GM12801 (cell line): ENCODE results near the gene TPST2.

Source experiments
- CTCF ChIP-seq: IDR thresholded peaks from one replicate; pipeline ENCODE4 v1.5.1; 2011; ENCODE audit warnings: control low read depth; ENCODE audit not compliant: insufficient read length; ENCODE audit errors: extremely low read depth

TPST2 gene

DNA sequence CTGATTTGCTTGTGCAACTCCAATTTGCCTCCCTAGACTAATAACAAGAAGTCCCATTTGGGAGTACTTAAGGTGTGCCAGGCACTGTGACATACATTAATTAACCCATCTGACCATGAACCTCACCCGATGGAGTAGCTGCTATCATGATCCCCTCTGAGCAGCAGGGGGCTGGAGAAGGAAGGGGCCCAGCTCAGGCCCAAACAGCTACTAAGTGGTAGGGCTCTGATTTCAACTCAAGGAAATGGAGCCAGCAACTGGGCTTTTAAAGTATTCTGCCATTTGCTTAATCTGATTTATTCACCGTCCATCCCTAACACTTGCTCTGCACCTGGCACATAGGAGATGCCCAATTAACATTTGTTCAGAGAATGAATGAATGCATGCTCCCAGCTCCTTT, 26.7 kb upstream of the TPST2 start:
- TF ChIP-seq CTCF, result no peak

GRCh38 chr22:26615830-26616435, 26.0 kb upstream of the TPST2 start:
- no peak for TF ChIP-seq CTCF

GRCh38 chr22:26615149-26615548, 25.2 kb upstream of the TPST2 start:
- TF ChIP-seq CTCF, result no peak

DNA sequence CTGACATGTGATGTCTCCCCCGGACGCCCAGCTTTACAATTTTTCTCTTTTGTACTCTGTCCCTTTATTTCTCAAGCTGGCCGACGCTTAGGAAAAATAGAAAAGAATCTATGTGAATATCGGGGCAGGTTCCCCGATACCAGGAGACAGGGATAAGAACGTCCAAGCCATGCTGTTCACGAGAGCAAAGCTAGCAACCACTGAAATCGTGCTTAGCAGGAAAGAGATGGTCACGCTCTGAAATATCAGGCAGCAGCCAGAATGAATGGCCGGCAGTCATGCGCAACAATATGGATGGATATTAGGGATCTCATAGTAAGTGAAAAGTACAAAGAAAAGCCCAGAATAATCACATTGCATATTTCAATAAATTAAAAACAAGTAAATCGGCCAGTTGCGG, 24.4 kb upstream of the TPST2 start:
- TF ChIP-seq CTCF, result no peak

- TF ChIP-seq CTCF, result no peak
Observed at GRCh38 chr22:26612652-26613051, 22.7 kb upstream of the TPST2 start.

DNA sequence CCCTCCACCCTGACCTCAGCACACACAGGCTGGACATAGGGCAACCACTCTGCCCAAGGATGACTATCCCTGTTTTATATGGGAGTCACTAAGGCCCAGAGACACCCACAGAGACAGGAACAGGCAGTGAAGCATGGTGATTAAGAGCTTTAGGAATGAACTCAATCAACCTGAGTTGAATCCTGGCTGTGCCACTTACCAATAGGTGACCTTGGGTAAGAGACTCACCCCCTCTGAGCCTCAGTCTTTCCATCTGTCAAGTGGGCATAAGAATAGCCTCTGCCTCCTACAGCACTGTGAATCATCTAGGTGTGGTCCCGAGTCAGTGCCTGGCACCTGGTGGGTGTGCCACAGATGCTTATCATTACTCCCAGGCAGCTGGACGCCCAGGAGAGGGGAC, 21.1 kb upstream of the TPST2 start:
- no peak for TF ChIP-seq CTCF

DNA sequence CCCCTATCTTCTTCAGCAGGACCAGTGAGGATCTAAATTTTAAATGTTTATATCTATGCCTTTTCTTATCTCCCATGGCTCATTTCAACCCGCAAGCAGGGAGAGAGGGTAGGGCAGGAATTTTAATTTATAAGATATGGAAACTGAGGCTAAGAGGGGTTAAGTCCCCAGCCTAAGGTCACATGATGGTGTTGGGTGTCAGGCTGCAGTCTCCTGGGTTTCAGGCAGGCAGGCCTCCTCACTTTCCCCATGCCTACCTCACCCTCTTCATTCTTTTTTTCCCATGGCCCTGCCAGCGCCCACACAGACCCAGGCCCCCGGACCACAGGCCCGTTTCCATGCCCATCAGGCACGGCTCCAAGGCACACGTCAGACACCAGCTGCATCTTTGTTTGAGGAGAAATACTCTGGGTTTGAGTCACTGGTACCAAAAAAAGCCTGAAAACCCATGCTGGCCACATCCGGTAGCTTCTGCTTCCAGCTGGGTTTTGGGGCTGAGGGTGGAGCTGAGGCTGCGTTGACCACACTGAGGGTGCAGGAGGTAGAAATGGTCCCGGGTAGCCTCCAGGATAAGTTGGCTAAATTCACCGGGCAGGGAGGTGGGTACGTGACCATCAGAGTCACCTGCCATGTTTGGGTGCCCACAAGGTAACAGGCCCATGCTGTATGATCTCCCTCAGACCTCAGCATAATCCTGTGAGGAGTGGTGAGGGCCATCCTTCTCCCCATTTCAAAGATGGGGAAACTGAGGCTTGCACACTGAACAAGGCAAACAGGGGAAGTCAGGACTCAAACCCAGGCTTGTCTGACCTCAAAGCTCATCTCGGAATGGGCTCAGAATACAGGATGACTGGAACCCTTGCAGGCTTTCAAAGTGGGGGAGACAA, 20.4 kb upstream of the TPST2 start:
- TF ChIP-seq CTCF, result no peak
